Activated CD4-positive, alpha-beta T cell treated with anti-CD3 and anti-CD28 coated beads, Interleukin-2, amount 10 ng/mL, durations not matched to agents 24 days and 14 days (primary cell): ENCODE measurements around the gene HOXC4. TPM values are rescaled to one million over a fixed set of nuclear protein-coding genes. Genes with fewer than 3 reads are reported as not detected.

ENCODE experiments used
- DNase-seq: peaks from one replicate; pipeline ENCODE4 v3.0.0; 2022
- H3K27ac Mint-ChIP-seq: one replicate; pipeline ENCODE4 v1.8.0; 2022; ENCODE audit warnings: mild to moderate bottlenecking, mixed read lengths
- H3K27me3 Mint-ChIP-seq: one replicate; pipeline ENCODE4 v1.8.0; 2022; ENCODE audit warnings: mixed read lengths
- H3K36me3 Mint-ChIP-seq: one replicate; pipeline ENCODE4 v1.8.0; 2022; ENCODE audit warnings: low read depth, mild to moderate bottlenecking, mixed read lengths
- H3K4me1 Mint-ChIP-seq: one replicate; pipeline ENCODE4 v1.8.0; 2021; ENCODE audit warnings: mixed read lengths
- H3K4me3 Mint-ChIP-seq: one replicate; pipeline ENCODE4 v1.8.0; 2022; ENCODE audit warnings: mild to moderate bottlenecking, moderate library complexity, mixed read lengths
- H3K9me3 Mint-ChIP-seq: one replicate; pipeline ENCODE4 v1.8.0; 2021; ENCODE audit warnings: mixed read lengths
- intact Hi-C: fragments of 100-400 bp; cut with micrococcal nuclease; formaldehyde crosslinking; loops from one replicate; pipeline ENCODE4 v1.15.1; 2023
- total RNA-seq: library from RNA; stranded (reverse); gene quantifications from 2 replicates; pipeline ENCODE4 v1.2.3, GENCODE V29; 2022

HOXC4 gene
- total RNA-seq, 1 donor from 2014 or later: not detected

DNA sequence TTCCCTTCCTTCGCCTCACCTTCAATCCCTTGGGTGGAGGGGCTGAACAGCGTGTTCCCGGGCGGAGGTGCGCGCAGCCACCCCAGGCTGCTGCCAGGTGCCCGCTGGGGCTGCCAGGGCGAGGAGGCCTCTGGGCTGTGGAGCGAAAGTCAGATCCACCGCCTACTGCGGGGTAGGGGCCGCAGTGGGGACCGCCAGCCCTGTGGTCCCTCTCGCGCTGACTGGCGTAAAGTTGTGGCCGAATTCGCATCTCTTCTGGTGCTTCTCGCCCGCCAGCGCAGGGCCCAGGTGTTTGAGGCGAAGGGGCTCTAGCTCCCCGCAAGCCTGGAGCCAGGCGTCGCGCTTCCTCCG, 6.9 kb upstream of the HOXC4 start:
- DNase-seq: no peak
- H3K27ac Mint-ChIP-seq: no peak overlapping the region
- peaks cover 95% of the 10 kb centered on the region for H3K27me3 Mint-ChIP-seq
- H3K4me3 Mint-ChIP-seq: no peak overlapping the region
- peaks cover 13% of the 10 kb centered on the region for H3K4me1 Mint-ChIP-seq
- no peaks in the 10 kb centered on the region for H3K9me3 Mint-ChIP-seq
- H3K36me3 Mint-ChIP-seq: peaks cover under 1% of the 10 kb centered on the region
- intact Hi-C loops: loop anchor here (2.0 kb wide), 2 partner anchors 14 to 72 kb away; partner anchors contain the start of genes HOTAIR and HOXC5

DNA sequence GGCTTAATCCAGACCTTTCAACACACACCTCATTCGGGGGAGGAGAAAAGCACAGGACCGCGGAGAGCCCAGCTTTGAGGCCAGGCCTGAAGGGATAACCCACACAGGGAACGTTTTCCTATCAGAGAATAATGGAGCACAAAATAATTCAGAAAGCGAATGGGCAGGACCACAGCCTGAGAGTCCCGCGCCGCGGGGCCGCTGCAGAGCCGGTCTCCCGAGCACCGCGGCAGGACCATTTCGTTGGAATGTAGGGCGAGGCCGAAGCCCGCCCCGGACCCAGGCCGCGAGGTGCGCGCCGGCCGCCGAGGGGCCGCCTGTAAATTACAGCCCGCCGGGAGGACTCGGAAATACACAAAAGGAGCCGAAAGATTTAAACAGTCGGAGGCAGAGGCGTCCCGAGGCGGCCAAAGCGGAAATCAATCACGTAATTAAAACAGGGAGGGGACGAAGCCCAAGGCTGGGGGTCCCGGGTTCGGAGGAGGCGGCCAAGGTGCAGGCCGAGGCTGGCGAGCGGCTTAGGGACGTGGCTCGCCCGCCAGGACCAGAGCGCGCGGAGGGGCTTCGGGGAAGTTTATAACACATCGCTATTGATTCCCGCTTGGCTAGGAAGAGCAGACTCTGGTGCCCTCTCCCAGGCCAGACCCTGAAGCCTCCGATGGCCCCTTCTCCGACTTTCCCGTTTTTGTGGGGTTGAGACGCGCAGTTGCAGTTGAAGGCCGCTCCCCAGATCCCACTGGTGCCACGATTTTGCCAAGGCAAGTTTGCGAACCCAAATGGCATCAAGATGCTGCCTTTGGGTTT, 6.3 kb upstream of the HOXC4 start:
- Mint-ChIP-seq H3K4me1 (peaks cover 15% of the 10 kb centered on the region), H3K27me3 (peaks cover 98% of the 10 kb centered on the region), H3K36me3 (peaks cover 2% of the 10 kb centered on the region), H3K4me3 (no peak overlapping the region), H3K9me3 (no peaks in the 10 kb centered on the region), H3K27ac (no peak overlapping the region)
- intact Hi-C loops: loop anchor here (2.0 kb wide), 2 partner anchors 15 to 73 kb away; partner anchors contain the start of genes HOTAIR and HOXC5
- DNase-seq: no peak

DNA sequence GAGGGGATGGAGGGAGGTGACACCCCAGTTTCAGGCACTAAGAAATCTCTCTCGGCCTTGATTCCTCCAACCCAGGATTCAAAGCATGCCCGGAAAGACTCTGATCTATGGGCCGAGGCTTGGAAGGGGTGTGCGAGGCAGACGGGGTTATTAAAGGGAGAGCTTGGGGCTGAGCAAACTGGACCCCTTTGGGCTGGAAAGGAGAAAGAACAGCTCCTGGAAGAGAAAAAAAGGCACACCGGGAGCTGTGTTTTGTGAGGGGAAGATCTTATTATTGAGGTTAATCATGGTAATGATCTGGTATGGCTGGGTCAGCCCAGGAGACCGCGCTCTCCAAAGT, 5.7 kb upstream of the HOXC4 start:
- intact Hi-C loops: loop anchor here (2.0 kb wide), 2 partner anchors 15 to 73 kb away; partner anchors contain the start of genes HOTAIR and HOXC5
- H3K36me3 Mint-ChIP-seq: peaks cover 2% of the 10 kb centered on the region
- H3K27me3 Mint-ChIP-seq: peaks cover 97% of the 10 kb centered on the region

DNA sequence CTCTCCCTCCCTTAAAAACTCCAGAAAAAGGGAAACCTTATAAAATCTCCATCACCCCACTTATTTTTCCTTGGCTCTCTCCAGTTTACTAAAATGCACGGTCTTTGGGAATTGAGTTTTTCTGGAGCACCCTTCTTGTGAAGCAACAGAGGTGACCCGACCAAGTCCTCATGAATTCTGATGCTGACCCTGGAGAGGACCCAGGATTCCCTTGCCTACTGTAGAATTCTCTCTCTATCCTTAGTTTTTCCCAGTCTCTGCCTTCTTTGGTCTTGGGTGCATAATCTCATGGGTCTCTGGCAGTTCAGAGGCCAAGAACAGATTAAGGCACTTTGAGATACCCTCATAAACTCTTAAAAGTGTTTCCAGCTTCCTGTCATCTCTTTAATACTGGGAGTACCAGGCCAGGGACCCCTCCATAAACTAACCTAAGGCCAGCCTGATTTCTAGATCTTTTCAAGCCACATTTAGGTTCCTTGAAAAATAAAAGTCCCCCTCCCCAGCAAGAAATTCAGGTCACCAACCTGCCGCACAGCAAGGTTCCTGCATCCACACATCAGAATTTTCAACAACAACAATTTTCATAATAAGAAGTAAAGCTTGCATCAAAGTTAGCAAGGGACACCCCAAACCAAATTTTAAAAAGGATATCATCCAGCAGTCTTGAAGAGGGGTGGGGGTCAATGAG, 5.1 kb upstream of the HOXC4 start:
- H3K4me1 Mint-ChIP-seq: peaks cover 21% of the 10 kb centered on the region
- peaks cover 95% of the 10 kb centered on the region for H3K27me3 Mint-ChIP-seq
- H3K9me3 Mint-ChIP-seq: no peaks in the 10 kb centered on the region
- no peak for DNase-seq
- peaks cover 2% of the 10 kb centered on the region for H3K36me3 Mint-ChIP-seq
- intact Hi-C loops: no loop called here
- no peak overlapping the region for H3K27ac Mint-ChIP-seq
- H3K4me3 Mint-ChIP-seq: no peak overlapping the region

More for the DNA sequence above, 5.7 kb upstream of the HOXC4 start:
- H3K9me3 Mint-ChIP-seq: no peaks in the 10 kb centered on the region
- no peak for DNase-seq
- H3K27ac Mint-ChIP-seq: no peak overlapping the region
- no peak overlapping the region for H3K4me3 Mint-ChIP-seq
- H3K4me1 Mint-ChIP-seq: peaks cover 18% of the 10 kb centered on the region

DNA sequence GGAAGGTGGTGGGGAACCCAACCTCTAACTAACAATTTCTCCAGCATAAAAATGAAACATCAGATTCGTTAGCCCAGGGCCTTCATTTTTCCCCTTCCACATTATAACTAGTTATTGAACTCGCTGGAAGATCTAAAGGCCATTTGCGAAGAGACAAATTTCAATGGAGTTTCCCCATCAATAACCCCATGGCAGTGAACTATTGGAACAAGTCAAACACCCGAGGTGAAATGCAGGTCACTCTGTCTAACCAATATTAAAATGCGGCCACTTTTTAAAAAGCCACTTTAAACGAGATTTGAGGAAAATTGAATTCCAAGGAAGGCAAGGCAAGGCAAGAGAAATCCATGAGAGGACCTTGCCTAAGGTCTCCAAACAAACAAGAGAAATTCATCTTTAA, 4.5 kb upstream of the HOXC4 start:
- Mint-ChIP-seq H3K4me3 (no peak overlapping the region), H3K27me3 (peaks cover 95% of the 10 kb centered on the region), H3K4me1 (peaks cover 23% of the 10 kb centered on the region), H3K9me3 (no peaks in the 10 kb centered on the region), H3K27ac (no peak overlapping the region), H3K36me3 (peaks cover 2% of the 10 kb centered on the region)
- DNase-seq: no peak
- intact Hi-C loops: no loop called here

DNA sequence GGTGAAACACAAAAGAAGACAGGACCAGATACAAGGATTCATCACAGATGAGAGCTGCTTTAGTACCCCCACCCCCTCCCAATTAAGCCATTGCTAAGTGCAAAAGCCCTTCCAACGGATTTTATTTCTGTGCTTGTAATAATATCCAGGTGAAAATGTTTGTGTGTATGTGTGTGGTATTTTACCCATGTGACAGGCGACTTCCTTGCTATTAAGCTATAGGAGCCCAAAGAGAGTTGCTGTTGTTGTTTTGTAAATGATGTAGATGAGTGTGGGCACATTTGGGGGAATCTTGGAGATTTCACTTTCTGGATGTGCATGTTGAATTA, 3.2 kb upstream of the HOXC4 start:
- Mint-ChIP-seq H3K4me3 (no peak overlapping the region), H3K4me1 (peaks cover 24% of the 10 kb centered on the region), H3K9me3 (no peaks in the 10 kb centered on the region), H3K27me3 (peaks cover 93% of the 10 kb centered on the region), H3K36me3 (peaks cover 2% of the 10 kb centered on the region), H3K27ac (no peak overlapping the region)
- DNase-seq: no peak
- intact Hi-C loops: loop anchor here (5.0 kb wide), 3 partner anchors 53 to 123 kb away; partner anchors contain the start of gene HOXC12

DNA sequence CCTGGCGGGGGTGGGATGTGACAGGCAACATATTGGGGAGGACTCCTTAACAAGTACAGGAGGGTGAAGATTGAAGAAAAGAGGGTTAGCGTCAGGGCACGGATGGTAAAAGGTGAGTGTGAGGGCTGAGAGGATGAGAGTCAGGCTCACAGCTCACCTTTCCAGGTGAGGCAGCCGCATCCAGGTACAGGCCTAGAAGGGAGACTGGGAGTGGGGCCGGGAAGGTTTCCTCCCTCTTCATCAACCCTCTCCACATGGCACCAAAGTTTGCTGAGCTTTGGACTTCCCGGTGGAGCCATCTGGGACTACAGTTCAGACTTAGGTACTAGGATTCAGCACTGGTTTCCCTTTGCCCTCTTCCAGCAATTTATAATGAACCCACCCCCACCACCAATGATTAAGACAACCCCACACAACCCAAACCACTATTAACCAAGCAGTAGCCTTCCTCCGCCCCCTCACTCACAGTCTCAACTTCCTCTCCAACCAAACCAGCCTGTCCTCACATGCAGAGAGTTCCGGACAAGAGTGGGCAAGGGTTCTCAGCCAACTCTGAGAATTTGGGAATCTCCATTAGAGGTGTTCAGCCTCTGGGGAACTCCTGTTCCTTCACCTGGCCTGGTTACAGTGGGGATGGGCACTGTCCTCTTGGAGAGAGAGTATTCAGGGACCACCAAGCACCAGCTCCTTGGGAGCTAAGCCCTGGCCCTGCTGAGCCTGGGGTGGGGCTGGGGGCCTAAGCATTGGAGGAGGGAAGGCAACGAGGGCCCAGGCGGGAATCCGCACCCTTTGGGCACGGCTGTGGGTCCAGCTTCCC, 2.4 kb upstream of the HOXC4 start:
- DNase-seq: no peak
- no peak overlapping the region for H3K27ac Mint-ChIP-seq
- H3K4me3 Mint-ChIP-seq: no peak overlapping the region
- intact Hi-C loops: loop anchor here (5.0 kb wide), 3 partner anchors 54 to 124 kb away; partner anchors contain the start of gene HOXC12
- peaks cover 24% of the 10 kb centered on the region for H3K4me1 Mint-ChIP-seq
- H3K27me3 Mint-ChIP-seq: peaks cover 94% of the 10 kb centered on the region
- no peaks in the 10 kb centered on the region for H3K9me3 Mint-ChIP-seq
- peaks cover 2% of the 10 kb centered on the region for H3K36me3 Mint-ChIP-seq

DNA sequence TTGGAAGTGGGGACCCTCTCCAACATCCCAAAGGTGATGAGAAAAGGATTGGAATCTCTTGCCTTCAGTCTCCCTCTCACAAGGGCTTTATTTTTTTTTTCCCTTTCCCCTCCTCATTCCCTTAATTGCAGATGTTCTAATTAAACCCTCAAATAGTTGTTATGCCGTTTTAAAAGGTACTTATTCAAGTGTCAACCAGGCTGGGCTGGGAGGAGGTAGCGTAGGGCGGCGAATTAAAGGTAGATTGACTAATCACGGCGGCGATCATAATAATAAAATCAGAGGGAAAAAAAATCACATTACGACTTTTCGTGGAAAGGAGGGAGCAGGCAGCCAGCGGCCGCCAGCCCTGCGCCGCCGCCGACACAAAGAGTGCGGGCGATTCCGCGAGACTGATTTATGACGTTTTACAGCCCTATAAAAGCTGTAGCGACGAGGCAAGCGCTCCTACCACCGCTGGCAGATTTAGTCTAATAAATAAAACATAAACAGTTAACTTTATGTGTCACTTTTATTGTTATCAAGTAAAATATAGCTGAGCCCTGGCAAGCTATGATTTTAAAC, 1.7 kb upstream of the HOXC4 start:
- peak overlapping the region; percentile 5 for H3K4me3 Mint-ChIP-seq
- H3K27ac Mint-ChIP-seq: no peak overlapping the region
- DNase-seq: no peak
- no peaks in the 10 kb centered on the region for H3K9me3 Mint-ChIP-seq
- peaks cover 2% of the 10 kb centered on the region for H3K36me3 Mint-ChIP-seq
- peaks cover 24% of the 10 kb centered on the region for H3K4me1 Mint-ChIP-seq
- intact Hi-C loops: loop anchor here (5.0 kb wide), 3 partner anchors 55 to 125 kb away; partner anchors contain the start of gene HOXC12
- peaks cover 92% of the 10 kb centered on the region for H3K27me3 Mint-ChIP-seq

DNA sequence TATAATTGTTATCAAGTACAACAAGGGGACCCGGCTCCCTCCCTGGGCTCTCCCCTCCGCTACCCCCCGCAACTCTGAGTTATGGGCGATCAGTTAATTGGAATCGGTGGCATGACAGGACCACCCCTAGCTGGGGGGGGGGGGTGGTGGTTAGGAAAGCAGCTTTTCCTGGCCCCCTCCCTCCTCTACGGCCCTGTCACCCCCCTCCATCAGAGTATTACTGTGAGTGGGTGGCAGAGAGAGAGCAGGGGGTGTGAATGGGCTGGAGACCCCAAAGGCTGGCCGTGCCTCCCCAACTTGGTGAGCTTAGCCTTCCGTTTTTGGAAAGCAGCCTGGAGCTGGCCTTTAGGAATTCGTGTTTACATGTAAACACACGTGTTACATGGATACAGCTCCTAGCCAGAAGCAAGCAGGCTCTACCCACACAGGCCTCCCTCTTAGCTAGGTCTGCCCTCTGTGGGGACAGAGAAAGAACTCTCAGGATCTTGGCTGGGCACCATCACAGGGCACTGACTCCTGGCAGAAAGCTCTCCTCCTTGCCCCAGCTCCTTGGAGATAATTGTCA, 1.1 kb upstream of the HOXC4 start:
- H3K27me3 Mint-ChIP-seq: peaks cover 91% of the 10 kb centered on the region
- H3K27ac Mint-ChIP-seq: peak overlapping the region; percentile 56
- H3K9me3 Mint-ChIP-seq: no peaks in the 10 kb centered on the region
- H3K4me3 Mint-ChIP-seq: peak overlapping the region; percentile 56
- no peak for DNase-seq
- H3K4me1 Mint-ChIP-seq: peaks cover 22% of the 10 kb centered on the region
- peaks cover 2% of the 10 kb centered on the region for H3K36me3 Mint-ChIP-seq
- intact Hi-C loops: loop anchor here (5.0 kb wide), 3 partner anchors 55 to 125 kb away; partner anchors contain the start of gene HOXC12

DNA sequence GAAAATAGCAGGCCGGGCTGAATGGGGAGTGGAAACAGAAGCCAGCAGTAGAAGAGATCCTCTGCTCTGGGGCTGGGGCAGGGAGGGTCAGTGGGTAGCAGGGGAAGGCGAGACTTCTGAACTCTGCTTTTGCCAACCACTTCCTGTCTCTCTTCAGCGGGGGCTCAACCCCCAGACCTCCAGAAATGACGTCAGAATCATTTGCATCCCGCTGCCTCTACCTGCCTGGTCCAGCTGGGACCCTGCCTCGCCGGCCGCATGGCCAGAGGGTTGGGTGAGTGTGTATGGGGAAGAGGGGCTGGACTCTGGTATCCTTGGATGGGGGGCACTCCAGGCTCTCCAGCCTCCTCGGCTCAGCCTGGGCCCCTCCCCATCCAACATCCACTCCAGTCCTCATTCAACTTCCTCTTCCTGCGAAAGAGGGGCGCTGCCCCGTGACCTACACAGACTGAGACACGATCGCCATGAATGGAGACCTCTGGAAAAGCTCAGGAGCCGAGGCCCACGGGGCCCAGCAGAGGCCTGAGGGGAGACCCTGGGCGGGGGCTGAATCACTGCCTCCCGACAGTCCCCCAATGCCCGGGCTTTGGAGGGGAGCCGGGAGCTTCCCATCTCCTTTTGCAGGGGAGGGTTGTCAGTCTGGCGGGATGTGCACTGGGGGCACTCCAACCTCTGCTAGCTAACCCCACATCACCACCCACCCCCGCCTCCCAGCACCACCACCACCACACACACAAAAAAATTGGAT, 458 bp upstream of the HOXC4 start:
- intact Hi-C loops: loop anchor here (5.0 kb wide), 3 partner anchors 56 to 126 kb away; partner anchors contain the start of gene HOXC12
- Mint-ChIP-seq H3K4me1 (peaks cover 22% of the 10 kb centered on the region), H3K27ac (peak overlapping the region; percentile 56), H3K9me3 (no peaks in the 10 kb centered on the region), H3K27me3 (peaks cover 88% of the 10 kb centered on the region), H3K4me3 (peak overlapping the region; percentile 56), H3K36me3 (peaks cover 2% of the 10 kb centered on the region)
- no peak for DNase-seq

DNA sequence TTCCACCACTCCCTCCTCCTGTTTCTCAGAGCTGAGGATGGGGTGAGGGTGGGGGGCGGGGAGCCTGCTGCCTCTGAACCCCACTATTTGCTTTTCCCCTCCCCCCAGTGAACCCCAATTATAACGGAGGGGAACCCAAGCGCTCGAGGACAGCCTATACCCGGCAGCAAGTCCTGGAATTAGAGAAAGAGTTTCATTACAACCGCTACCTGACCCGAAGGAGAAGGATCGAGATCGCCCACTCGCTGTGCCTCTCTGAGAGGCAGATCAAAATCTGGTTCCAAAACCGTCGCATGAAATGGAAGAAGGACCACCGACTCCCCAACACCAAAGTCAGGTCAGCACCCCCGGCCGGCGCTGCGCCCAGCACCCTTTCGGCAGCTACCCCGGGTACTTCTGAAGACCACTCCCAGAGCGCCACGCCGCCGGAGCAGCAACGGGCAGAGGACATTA, 1.1 kb downstream of the HOXC4 start:
- Mint-ChIP-seq H3K36me3 (peaks cover 2% of the 10 kb centered on the region), H3K4me1 (peaks cover 23% of the 10 kb centered on the region), H3K27me3 (peaks cover 88% of the 10 kb centered on the region), H3K27ac (peak overlapping the region; percentile 45), H3K4me3 (no peak overlapping the region), H3K9me3 (no peaks in the 10 kb centered on the region)
- intact Hi-C loops: loop anchor here (5.0 kb wide), 3 partner anchors 57 to 127 kb away; partner anchors contain the start of gene HOXC12
- DNase-seq: no peak

DNA sequence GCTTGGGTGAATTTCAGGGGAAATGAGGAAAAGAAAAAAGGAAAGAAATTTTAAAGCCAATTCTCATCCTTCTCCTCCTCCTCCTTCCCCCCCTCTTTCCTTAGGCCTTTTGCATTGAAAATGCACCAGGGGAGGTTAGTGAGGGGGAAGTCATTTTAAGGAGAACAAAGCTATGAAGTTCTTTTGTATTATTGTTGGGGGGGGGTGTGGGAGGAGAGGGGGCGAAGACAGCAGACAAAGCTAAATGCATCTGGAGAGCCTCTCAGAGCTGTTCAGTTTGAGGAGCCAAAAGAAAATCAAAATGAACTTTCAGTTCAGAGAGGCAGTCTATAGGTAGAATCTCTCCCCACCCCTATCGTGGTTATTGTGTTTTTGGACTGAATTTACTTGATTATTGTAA, 1.9 kb downstream of the HOXC4 start:
- intact Hi-C loops: no loop called here
- Mint-ChIP-seq H3K4me3 (no peak overlapping the region), H3K4me1 (peaks cover 19% of the 10 kb centered on the region), H3K9me3 (no peaks in the 10 kb centered on the region), H3K27ac (no peak overlapping the region), H3K36me3 (peaks cover 2% of the 10 kb centered on the region), H3K27me3 (peaks cover 86% of the 10 kb centered on the region)
- no peak for DNase-seq
